Common myeloid progenitor, CD34-positive (primary cell): ENCODE measurements around the gene GPR15. TPM values are rescaled to one million over a fixed set of nuclear protein-coding genes. Genes with fewer than 3 reads are reported as not detected.

Experiments
- CTCF ChIA-PET: fragments of 350-600 bp; sonication (Branson Sonifier 250); formaldehyde crosslinking; loops from one replicate; lab custom pipeline; 2021; ENCODE audit warnings: antibody characterized with exemption; lab: Charles Lee
- POLR2A ChIA-PET: fragments of 350-600 bp; sonication (Branson Sonifier 250); formaldehyde crosslinking; loops from one replicate; lab custom pipeline; 2021; ENCODE audit warnings: antibody characterized with exemption; lab: Charles Lee
- DNase-seq, 3 donors: peaks; one replicate each; pipeline versions ENCODE4 v3.0.0 to v3.0.0-alpha.2; 2013
- H3K27ac ChIP-seq, 2 experiments: 1 replicate in 1 of 2; 2 replicates in 1 of 2; pipeline ENCODE4 v1.7.0; 2013; ENCODE audit warnings: inconsistent platforms in 2 of 2, low read length in 2 of 2, mild to moderate bottlenecking in 2 of 2, low read depth in 1 of 2, moderate library complexity in 1 of 2; ENCODE audit not compliant: severe bottlenecking in 2 of 2, insufficient read depth in 1 of 2, poor library complexity in 1 of 2
- H3K27me3 ChIP-seq, 5 experiments: replicated peaks in 2 of 5; 1 replicate in 3 of 5; 2 replicates in 2 of 5; pipeline versions ENCODE4 v1.6.1 to v1.7.0; 2013; ENCODE audit warnings: low read length in 4 of 5, mild to moderate bottlenecking in 2 of 5, moderate library complexity in 2 of 5, inconsistent platforms in 1 of 5; ENCODE audit not compliant: insufficient read depth in 5 of 5, control insufficient read depth in 4 of 5
- H3K36me3 ChIP-seq, 4 experiments: 1 replicate in 2 of 4; 2 replicates in 2 of 4; pipeline versions ENCODE4 v1.6.1 to v1.7.0; 2013; ENCODE audit warnings: low read length in 3 of 4, control low read depth in 1 of 4, mild to moderate bottlenecking in 1 of 4; ENCODE audit not compliant: control insufficient read depth in 4 of 4, insufficient read depth in 4 of 4
- H3K4me1 ChIP-seq, 4 experiments: 1 replicate in 3 of 4; 2 replicates in 1 of 4; pipeline versions ENCODE4 v1.6.1 to v1.7.1; 2013; ENCODE audit warnings: low read length in 3 of 4, mild to moderate bottlenecking in 3 of 4, control low read depth in 1 of 4, inconsistent platforms in 1 of 4, moderate library complexity in 1 of 4; ENCODE audit not compliant: control insufficient read depth in 4 of 4, insufficient read depth in 4 of 4; ENCODE audit errors: control extremely low read depth in 1 of 4
- H3K4me3 ChIP-seq, 7 experiments: 1 replicate in 4 of 7; 2 replicates in 3 of 7; pipeline versions ENCODE4 v1.5.1 to v1.7.0; 2013; ENCODE audit warnings: mild to moderate bottlenecking in 7 of 7, low read length in 6 of 7, moderate library complexity in 6 of 7, inconsistent platforms in 2 of 7, low read depth in 2 of 7, control low read depth in 1 of 7; ENCODE audit not compliant: insufficient read depth in 4 of 7, control insufficient read depth in 1 of 7; ENCODE audit errors: extremely low read depth in 1 of 7
- H3K9me3 ChIP-seq, 5 experiments: 1 replicate in 4 of 5; 2 replicates in 1 of 5; pipeline versions ENCODE4 v1.6.1 to v1.7.1; 2013; ENCODE audit warnings: low read length in 4 of 5, mild to moderate bottlenecking in 2 of 5, inconsistent platforms in 1 of 5, low read depth in 1 of 5, moderate library complexity in 1 of 5; ENCODE audit not compliant: control insufficient read depth in 4 of 5, insufficient read depth in 2 of 5; ENCODE audit errors: control extremely low read depth in 1 of 5
- WGBS: methylation state at CpG from one replicate; pipeline ENCODE4 v1.1.5; 2013; ENCODE audit not compliant: insufficient coverage; 5-methylcytosine and 5-hydroxymethylcytosine counted together
- polyA plus RNA-seq: library from polyadenylated mRNA; unstranded; fragments of 120-200 nt; gene quantifications from one replicate; pipeline ENCODE4 v1.2.1, GENCODE V29; 2013

The GPR15 gene
- polyA plus RNA-seq: not detected

- POLR2A ChIA-PET: no interaction called here
- Histone ChIP-seq H3K27me3 (no peaks in the 10 kb centered on the region), H3K9me3 (no peaks in the 10 kb centered on the region), H3K4me1 (peaks cover 0 to 13% (median 0%) of the 10 kb centered on the region in 4 experiments), H3K27ac (no peak within 1 kb of the TSS), H3K36me3 (no peaks in the 10 kb centered on the region), H3K4me3 (no peak within 1 kb of the TSS)
- DNase-seq: no peak
- WGBS: 100% methylated on average over 5 of the region's 7 CpGs
- CTCF ChIA-PET: no interaction called here
These were observed at the start of gene GPR15 for GRCh38 chr3:98531622-98532274. TSS of gene GPR15 (plus strand) at chr3:98531978. CDS start at chr3:98532034, 56 bp downstream.

- 79% methylated on average over 2 of the region's 3 CpGs for WGBS
- CTCF ChIA-PET: no interaction called here
- no peaks in the 10 kb centered on the region for H3K36me3 ChIP-seq
- peaks cover 0 to 13% (median 5%) of the 10 kb centered on the region in 5 experiments for H3K9me3 ChIP-seq
- no peaks in the 10 kb centered on the region for H3K4me1 ChIP-seq
- H3K27ac ChIP-seq: no peak overlapping the region
- no peak overlapping the region for H3K4me3 ChIP-seq
- POLR2A ChIA-PET: no interaction called here
- no peaks in the 10 kb centered on the region for H3K27me3 ChIP-seq
- DNase-seq: no peak
These were observed 48.9 kb upstream of the GPR15 start for GRCh38 chr3:98482717-98483482.

- DNase-seq: no peak
- POLR2A ChIA-PET: no interaction called here
- Histone ChIP-seq H3K9me3 (peaks cover 0 to 13% (median 3%) of the 10 kb centered on the region in 5 experiments), H3K27me3 (no peaks in the 10 kb centered on the region), H3K36me3 (no peaks in the 10 kb centered on the region), H3K27ac (no peak overlapping the region), H3K4me3 (no peak overlapping the region), H3K4me1 (no peaks in the 10 kb centered on the region)
- 100% methylated on average over 1 of the region's 3 CpGs for WGBS
- CTCF ChIA-PET: no interaction called here
These were observed 48.2 kb upstream of the GPR15 start for GRCh38 chr3:98483626-98484025.

- POLR2A ChIA-PET: no interaction called here
- no peaks in the 10 kb centered on the region for H3K4me1 ChIP-seq
- no peak within 1 kb of the TSS for H3K27ac ChIP-seq
- H3K36me3 ChIP-seq: no peaks in the 10 kb centered on the region
- no peaks in the 10 kb centered on the region for H3K27me3 ChIP-seq
- no peak for DNase-seq
- CTCF ChIA-PET: no interaction called here
- no peaks in the 10 kb centered on the region for H3K9me3 ChIP-seq
- WGBS: no CpG with 5 or more reads among the region's 2 CpGs
- H3K4me3 ChIP-seq: no peak within 1 kb of the TSS
These were observed 34.4 kb upstream of the GPR15 start, which contains the start of gene OR5K2 for GRCh38 chr3:98497381-98497780. TSS of gene OR5K2 (plus strand) at chr3:98497681. CDS start at chr3:98497681, 0 bp downstream.

- Histone ChIP-seq H3K4me1 (no peaks in the 10 kb centered on the region), H3K4me3 (no peak overlapping the region), H3K36me3 (no peaks in the 10 kb centered on the region), H3K27ac (no peak overlapping the region), H3K27me3 (no peaks in the 10 kb centered on the region), H3K9me3 (no peaks in the 10 kb centered on the region)
- no CpG with 5 or more reads among the region's 4 CpGs for WGBS
- DNase-seq: no peak
- CTCF ChIA-PET: no interaction called here
- POLR2A ChIA-PET: interaction anchor here (1.1 kb wide), 1 partner anchor 11 kb away, joined by 3 read pairs; no protein-coding TSS in a partner anchor
These were observed 31.8 kb upstream of the GPR15 start for GRCh38 chr3:98500019-98500418.

GRCh38 chr3:98501270-98501669 is 30.5 kb upstream of the GPR15 start:
- Histone ChIP-seq H3K36me3 (no peaks in the 10 kb centered on the region), H3K4me1 (no peaks in the 10 kb centered on the region), H3K4me3 (no peak overlapping the region), H3K9me3 (no peaks in the 10 kb centered on the region), H3K27ac (no peak overlapping the region), H3K27me3 (no peaks in the 10 kb centered on the region)
- ChIA-PET POLR2A (interaction anchor here (1.1 kb wide), 1 partner anchor 10 kb away, joined by 3 read pairs; no protein-coding TSS in a partner anchor), CTCF (no interaction called here)
- no peak for DNase-seq
- no CpG with 5 or more reads among the region's 4 CpGs for WGBS
